GM12865 (cell line): ENCODE data around the gene WDFY4.

Experiments used
- DNase-seq: peaks from one replicate; pipeline ENCODE4 v3.0.0; 2010; ENCODE audit warnings: low read depth
- H3K4me3 ChIP-seq: 2 replicates; pipeline ENCODE4 v1.5.1; 2011; ENCODE audit warnings: mild to moderate bottlenecking, low read depth, low read length, control low read depth
- TF ChIP-seq, protein P1 (sequence below): IDR thresholded peaks from 2 replicates; pipeline ENCODE4 v1.5.1; 2011; ENCODE audit warnings: low read length, control low read depth, low read depth, inconsistent platforms; ENCODE audit not compliant: insufficient read depth; ENCODE audit errors: missing control alignments

Gene WDFY4, protein sequence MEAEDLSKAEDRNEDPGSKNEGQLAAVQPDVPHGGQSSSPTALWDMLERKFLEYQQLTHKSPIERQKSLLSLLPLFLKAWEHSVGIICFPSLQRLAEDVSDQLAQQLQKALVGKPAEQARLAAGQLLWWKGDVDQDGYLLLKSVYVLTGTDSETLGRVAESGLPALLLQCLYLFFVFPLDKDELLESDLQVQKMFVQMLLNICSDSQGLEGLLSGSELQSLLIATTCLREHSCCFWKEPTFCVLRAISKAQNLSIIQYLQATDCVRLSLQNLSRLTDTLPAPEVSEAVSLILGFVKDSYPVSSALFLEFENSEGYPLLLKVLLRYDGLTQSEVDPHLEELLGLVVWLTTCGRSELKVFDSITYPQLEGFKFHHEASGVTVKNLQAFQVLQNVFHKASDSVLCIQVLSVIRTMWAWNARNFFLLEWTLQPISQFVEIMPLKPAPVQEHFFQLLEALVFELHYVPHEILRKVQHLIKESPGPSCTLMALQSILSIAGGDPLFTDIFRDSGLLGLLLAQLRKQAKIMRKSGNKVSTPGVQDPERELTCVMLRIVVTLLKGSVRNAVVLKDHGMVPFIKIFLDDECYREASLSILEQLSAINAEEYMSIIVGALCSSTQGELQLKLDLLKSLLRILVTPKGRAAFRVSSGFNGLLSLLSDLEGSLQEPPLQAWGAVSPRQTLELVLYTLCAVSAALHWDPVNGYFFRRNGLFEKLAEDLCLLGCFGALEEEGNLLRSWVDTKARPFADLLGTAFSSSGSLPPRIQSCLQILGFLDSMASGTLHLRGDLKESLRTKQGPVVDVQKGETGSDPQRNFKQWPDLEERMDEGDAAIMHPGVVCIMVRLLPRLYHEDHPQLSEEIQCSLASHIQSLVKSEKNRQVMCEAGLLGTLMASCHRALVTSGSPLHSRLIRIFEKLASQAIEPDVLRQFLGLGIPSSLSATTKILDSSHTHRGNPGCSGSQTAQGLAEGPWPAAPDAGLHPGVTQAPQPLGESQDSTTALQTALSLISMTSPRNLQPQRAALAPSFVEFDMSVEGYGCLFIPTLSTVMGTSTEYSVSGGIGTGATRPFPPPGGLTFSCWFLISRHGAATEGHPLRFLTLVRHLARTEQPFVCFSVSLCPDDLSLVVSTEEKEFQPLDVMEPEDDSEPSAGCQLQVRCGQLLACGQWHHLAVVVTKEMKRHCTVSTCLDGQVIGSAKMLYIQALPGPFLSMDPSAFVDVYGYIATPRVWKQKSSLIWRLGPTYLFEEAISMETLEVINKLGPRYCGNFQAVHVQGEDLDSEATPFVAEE (N-terminal part only)

DNA sequence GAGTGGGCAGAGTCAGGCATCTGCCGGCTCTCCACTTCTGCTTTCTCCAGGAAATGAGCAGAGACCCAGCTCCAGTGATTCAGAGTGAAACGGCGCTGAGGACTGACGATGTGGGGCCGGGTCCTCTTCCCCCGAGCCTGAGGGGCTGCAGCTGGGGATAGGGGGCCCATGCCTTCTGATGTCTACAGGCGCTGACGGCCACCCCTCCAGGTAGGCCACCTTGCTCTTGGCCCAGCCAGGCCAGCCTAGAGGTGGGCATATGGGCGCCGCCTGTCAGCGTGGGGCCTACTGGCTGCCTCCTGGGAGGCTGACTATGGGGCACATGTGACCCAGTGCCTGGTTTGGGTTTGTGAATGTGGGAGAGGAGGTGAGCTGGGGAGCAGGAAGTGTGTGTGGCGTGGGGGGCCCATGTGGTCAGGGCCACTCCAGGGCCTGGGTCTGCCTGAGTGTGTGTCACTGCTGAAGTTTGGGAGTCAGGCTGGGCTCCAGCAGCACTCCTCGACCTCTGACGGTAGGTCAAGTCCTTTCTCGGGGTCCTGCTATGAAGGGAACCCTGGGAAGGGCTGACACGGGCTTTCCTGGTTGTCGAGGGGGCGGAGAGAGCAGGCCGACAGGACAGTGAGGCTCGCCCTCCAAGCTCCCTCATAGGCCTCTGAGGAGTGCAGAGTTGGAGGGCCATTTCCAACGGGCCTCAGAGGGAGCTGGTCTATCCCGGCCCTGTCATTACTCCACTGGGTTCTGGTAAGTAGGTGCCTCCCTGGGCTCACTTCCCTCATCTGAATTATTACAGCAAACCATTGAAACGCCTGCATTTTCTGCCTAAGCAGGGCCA, at the start of gene WDFY4:
Gene WDFY4 (plus strand): TSS at position 82 of the 832 bp plus-strand sequence. CDS start 24,860 bp downstream, outside the sequence.
- TF ChIP-seq, protein P1, sequence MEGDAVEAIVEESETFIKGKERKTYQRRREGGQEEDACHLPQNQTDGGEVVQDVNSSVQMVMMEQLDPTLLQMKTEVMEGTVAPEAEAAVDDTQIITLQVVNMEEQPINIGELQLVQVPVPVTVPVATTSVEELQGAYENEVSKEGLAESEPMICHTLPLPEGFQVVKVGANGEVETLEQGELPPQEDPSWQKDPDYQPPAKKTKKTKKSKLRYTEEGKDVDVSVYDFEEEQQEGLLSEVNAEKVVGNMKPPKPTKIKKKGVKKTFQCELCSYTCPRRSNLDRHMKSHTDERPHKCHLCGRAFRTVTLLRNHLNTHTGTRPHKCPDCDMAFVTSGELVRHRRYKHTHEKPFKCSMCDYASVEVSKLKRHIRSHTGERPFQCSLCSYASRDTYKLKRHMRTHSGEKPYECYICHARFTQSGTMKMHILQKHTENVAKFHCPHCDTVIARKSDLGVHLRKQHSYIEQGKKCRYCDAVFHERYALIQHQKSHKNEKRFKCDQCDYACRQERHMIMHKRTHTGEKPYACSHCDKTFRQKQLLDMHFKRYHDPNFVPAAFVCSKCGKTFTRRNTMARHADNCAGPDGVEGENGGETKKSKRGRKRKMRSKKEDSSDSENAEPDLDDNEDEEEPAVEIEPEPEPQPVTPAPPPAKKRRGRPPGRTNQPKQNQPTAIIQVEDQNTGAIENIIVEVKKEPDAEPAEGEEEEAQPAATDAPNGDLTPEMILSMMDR: no peak
- peak within 1 kb of the TSS; percentile 86 for H3K4me3 ChIP-seq
- peak; percentile 88 for DNase-seq

DNA sequence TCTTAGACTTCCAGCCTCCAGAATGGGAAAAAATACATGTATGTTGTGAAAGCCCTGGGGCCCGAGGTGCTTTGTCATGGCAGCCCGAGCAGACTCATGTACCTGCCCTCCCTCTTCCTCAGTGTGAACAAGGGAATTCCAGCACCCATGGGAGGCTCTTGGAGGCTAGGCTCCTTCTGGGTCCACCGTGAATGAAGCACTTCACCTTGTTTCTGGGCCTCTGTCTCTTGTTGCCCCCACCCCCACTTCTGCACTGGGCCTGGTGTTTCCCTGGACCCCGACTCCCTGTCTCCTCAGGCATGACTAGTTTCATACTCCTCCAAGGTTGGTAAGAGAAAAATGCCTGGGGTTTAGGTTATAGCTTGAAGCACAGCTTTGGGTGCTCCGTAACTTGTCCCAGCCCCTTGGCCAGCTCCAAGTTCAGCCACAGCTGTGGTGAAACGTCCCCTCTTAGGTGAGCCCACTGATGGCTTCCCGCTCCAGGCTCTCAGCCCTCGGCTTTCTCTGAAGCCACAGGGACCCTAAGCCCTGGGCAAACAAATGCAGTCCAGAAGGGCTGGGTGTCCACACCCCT, 49.6 kb upstream of the WDFY4 start:
- DNase-seq: no peak
- no peak overlapping the region for H3K4me3 ChIP-seq
- TF ChIP-seq, protein P1: no peak

DNA sequence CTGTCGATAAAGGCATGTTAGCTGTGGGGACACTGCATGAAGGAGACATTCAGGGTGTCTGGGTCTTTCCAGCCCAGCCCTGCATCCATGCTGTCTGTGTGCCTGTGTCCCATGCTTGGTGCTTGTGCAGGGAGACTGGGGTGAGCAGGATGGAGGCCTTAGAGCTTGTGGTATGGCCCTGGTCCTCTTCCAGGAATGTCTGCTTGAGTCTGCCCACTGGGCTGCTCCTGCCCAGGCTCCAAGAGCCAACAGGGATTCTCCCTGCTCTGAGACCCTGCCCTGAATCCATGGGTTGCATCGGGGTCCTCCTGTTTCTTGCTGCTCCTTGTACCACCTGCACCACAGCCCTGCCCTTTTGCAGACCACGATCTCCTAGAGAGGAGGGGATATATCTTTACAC, 48.4 kb upstream of the WDFY4 start:
- no peak overlapping the region for H3K4me3 ChIP-seq
- DNase-seq: no peak
- TF ChIP-seq, protein P1: no peak

DNA sequence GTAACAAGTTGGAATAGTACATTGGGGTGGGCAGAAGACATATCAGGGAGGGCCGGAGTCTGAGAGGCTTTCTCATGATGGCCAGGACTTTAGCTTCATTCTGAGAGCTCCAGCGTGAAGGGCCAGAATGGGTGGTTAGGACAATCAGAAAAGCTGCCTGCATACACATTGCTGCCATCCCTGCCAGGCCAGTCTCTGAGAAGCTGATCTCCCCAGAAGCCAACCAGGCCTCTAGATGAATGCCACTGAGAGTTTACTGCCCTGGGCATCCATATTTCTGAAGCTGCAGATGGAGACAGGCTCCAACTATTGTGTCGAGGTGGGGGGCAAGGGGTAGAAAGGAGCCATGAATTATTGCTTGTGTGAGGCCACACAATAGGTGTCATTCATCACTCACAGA, 47.8 kb upstream of the WDFY4 start:
- TF ChIP-seq, protein P1: no peak
- no peak for DNase-seq
- H3K4me3 ChIP-seq: no peak overlapping the region

DNA sequence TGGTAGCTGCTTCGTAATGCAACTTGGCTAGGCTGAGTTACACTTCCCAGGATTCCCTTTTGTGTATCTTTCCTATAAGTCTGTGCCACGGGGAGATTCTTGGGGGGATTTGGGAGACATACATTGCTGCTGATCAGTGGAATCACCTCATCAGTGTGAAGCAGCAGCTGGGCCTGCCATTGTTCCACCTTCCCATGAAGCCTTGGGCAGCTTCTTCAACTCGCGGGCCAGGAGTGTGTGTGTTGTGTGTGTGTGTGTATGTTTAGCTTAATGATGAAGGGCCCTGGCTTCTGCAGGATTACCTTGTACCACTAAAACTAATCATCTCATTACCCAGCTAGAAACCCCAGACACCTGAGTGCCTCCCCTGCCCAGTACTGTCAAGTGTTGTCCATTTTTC, 46.5 kb upstream of the WDFY4 start:
- H3K4me3 ChIP-seq: no peak overlapping the region
- DNase-seq: no peak
- TF ChIP-seq, protein P1: no peak
